Erythroblast (primary cell): Measurements from ENCODE around the gene CEP192.

Source experiments
- GATA1 ChIP-seq: IDR thresholded peaks from 2 replicates; pipeline ENCODE4 v1.6.1; 2011; ENCODE audit warnings: low read depth, mild to moderate bottlenecking, control low read depth, low read length, moderate library complexity
- POLR2A ChIP-seq: IDR thresholded peaks from 2 replicates; pipeline ENCODE4 v1.6.1; 2011; ENCODE audit warnings: mild to moderate bottlenecking, low read length

- no peak for TF ChIP-seq POLR2A
- TF ChIP-seq GATA1 = no peak
Observed at GRCh38 chr18:13028869-13029268, 37.7 kb downstream of the CEP192 start.
